ENCODE measurements around the gene SPTLC3. TPM values are rescaled to one million over a fixed set of nuclear protein-coding genes. Genes with fewer than 3 reads are reported as not detected.
"Not testable (repeated sequence)": the region's sequence is repeated elsewhere in the genome, so short reads cannot be mapped to it uniquely, and the experiment has no call there.

The SPTLC3 gene
- total RNA-seq: 32.3 TPM

GRCh38 chr20:13008761-13009681 is at the start of gene SPTLC3:
TSS of gene SPTLC3 (plus strand) at chr20:13008972. CDS start at chr20:13009268, 296 bp downstream.
- DNase-seq: peak; percentile 56

GRCh38 chr20:12961725-12962124 is 47.0 kb upstream of the SPTLC3 start:
- DNase-seq: no peak

GRCh38 chr20:12962895-12963294 is 45.9 kb upstream of the SPTLC3 start:
- no peak for DNase-seq

- DNase-seq: no peak
These were observed 45.4 kb upstream of the SPTLC3 start for GRCh38 chr20:12963416-12963815.

GRCh38 chr20:12965212-12965869 is 43.4 kb upstream of the SPTLC3 start:
- no peak for DNase-seq

GRCh38 chr20:12965870-12966251 is 42.9 kb upstream of the SPTLC3 start:
- no peak for DNase-seq

- peak; percentile 11 for DNase-seq
These were observed 42.2 kb upstream of the SPTLC3 start for GRCh38 chr20:12966468-12967085.

GRCh38 chr20:12967932-12968331 is 40.8 kb upstream of the SPTLC3 start:
- DNase-seq: no peak

GRCh38 chr20:12968472-12968871 is 40.3 kb upstream of the SPTLC3 start:
- no peak for DNase-seq

GRCh38 chr20:12969071-12969669 is 39.6 kb upstream of the SPTLC3 start:
- DNase-seq: no peak

- peak; percentile 28 for DNase-seq
These were observed 38.4 kb upstream of the SPTLC3 start for GRCh38 chr20:12970372-12970821.

GRCh38 chr20:12975833-12976608 is 32.8 kb upstream of the SPTLC3 start:
- DNase-seq: no peak

- DNase-seq: no peak
These were observed 32.0 kb upstream of the SPTLC3 start for GRCh38 chr20:12976720-12977309.

- DNase-seq: no peak
These were observed 31.2 kb upstream of the SPTLC3 start for GRCh38 chr20:12977328-12978125.

- no peak for DNase-seq
These were observed 30.7 kb upstream of the SPTLC3 start for GRCh38 chr20:12978126-12978394.

GRCh38 chr20:12978613-12979495 is 29.9 kb upstream of the SPTLC3 start:
- DNase-seq: no peak

- DNase-seq: not testable (repeated sequence)
These were observed 29.1 kb upstream of the SPTLC3 start for GRCh38 chr20:12979713-12980112.

GRCh38 chr20:12982098-12982497 is 26.7 kb upstream of the SPTLC3 start:
- DNase-seq: no peak

- no peak for DNase-seq
These were observed 24.6 kb upstream of the SPTLC3 start for GRCh38 chr20:12984069-12984765.

All from skin of body (tissue), 2 donors.